Measurements from ENCODE around the gene POMP. TPM values are rescaled to one million over a fixed set of nuclear protein-coding genes. Genes with fewer than 3 reads are reported as not detected.

POMP gene
- total and polyA plus RNA-seq, 2 of the 4 experiments (the other 2 are of a cell fraction): 60.2 to 68.4 TPM

GRCh38 chr13:28631801-28632200 is 27.1 kb upstream of the POMP start:
- H3K79me1 ChIP-seq (ENCODE audit: low read depth in 1 of 2, low read length in 2 of 2): no peaks in the 10 kb centered on the region
- H3K9ac ChIP-seq (ENCODE audit: low read depth, low read length): no peak overlapping the region
- H3K36me3 ChIP-seq (ENCODE audit: control insufficient read depth, insufficient read depth, low read length): no peaks in the 10 kb centered on the region
- intact Hi-C loops (cut with micrococcal nuclease): loop anchor here (10.0 kb wide), 1 partner anchor 647 kb away; the partner anchor contains the start of gene URAD
- H3K9me3 ChIP-seq (ENCODE audit: control insufficient read depth, insufficient read depth, low read length): no peaks in the 10 kb centered on the region
- in situ Hi-C loops (cut with MboI; ENCODE audit: low sequenced_read_pairs): no loop called here
- H2BK20ac ChIP-seq (ENCODE audit: low read depth, low read length): no peak overlapping the region
- no TSS peak for BruUV-seq (replicated peaks)
- peaks cover 2% of the 10 kb centered on the region; the same call in 1 of the 2 replicates for H3K4me1 ChIP-seq (ENCODE audit: control insufficient read depth, insufficient read depth, low read length)
- H3K4ac ChIP-seq (ENCODE audit: low read depth, low read length): no peak overlapping the region
- 0 out of 2 replicates have a peak, but pooled peaks cover 3% of the 10 kb centered on the region for H3K9me1 ChIP-seq (ENCODE audit: insufficient read depth, low read length)
- ATAC-seq (ENCODE audit: low read depth) (no peak), DNase-seq (peak; percentile 43)
- no peak overlapping the region for H2AFZ ChIP-seq (replicated peaks; ENCODE audit: low read length, poor library complexity)
- no peak for TF ChIP-seq RAD21 (IDR thresholded peaks at IDR 0.05; ENCODE audit: low read length)
- no peak for TF ChIP-seq NFE2L2 (IDR thresholded peaks at IDR 0.05; ENCODE audit: low read depth, low read length)
- no peak for TF ChIP-seq CEBPB (IDR thresholded peaks at IDR 0.05; ENCODE audit: low read depth, low read length)
- TF ChIP-seq BHLHE40 (IDR thresholded peaks at IDR 0.05; ENCODE audit: low read depth, low read length): no peak
- no peak for TF ChIP-seq RCOR1 (IDR thresholded peaks at IDR 0.05; ENCODE audit: insufficient replicate concordance, low read length)
- dilution Hi-C loops (cut with HindIII; ENCODE audit: low sequenced_read_pairs, unreplicated experiment): no loop called here
- ChIA-PET CTCF (interaction anchor here (0.5 to 0.6 kb wide), 2 partner anchors 14 to 228 kb away, joined by 3 read pairs; no protein-coding TSS in a partner anchor), POLR2A (ENCODE audit: unreplicated experiment) (no interaction called here)
- no peak overlapping the region for H2BK120ac ChIP-seq (ENCODE audit: low read depth, low read length)
- no peaks in the 10 kb centered on the region for H4K20me1 ChIP-seq (ENCODE audit: insufficient read depth, low read length)
- H3K27me3 ChIP-seq (ENCODE audit: control insufficient read depth, insufficient read depth, low read length): no peaks in the 10 kb centered on the region
- no peak overlapping the region for H2BK5ac ChIP-seq (ENCODE audit: low read depth, low read length, poor library complexity, severe bottlenecking)
- H2BK15ac ChIP-seq (ENCODE audit: low read depth, low read length): no peak overlapping the region
- no peak overlapping the region for H3K4me3 ChIP-seq (ENCODE audit: insufficient read depth, low read depth, low read length)
- no CpG with 5 or more reads among the region's 1 CpG for WGBS, 2 experiments (ENCODE audit: extremely low coverage in 2 of 2, insufficient read length in 1 of 2)
- peak overlapping the region; percentile 43; the same call in 1 of the 2 replicates for H3K14ac ChIP-seq (replicated peaks; ENCODE audit: low read depth, low read length)
- H4K8ac ChIP-seq (ENCODE audit: low read depth in 2 of 2, low read length in 2 of 2): no peak overlapping the region
- H3K56ac ChIP-seq (ENCODE audit: extremely low read depth, insufficient read depth, low read length): no peak overlapping the region
- no peak overlapping the region for H4K5ac ChIP-seq (ENCODE audit: low read depth, low read length)
- H2AK5ac ChIP-seq (ENCODE audit: low read depth, low read length): peak overlapping the region; percentile 27; the same call in 1 of the 2 replicates
- H4K91ac ChIP-seq (ENCODE audit: insufficient read depth, low read depth, low read length): no peak overlapping the region
- H3K18ac ChIP-seq (ENCODE audit: low read depth, low read length): no peak overlapping the region
- H3K23ac ChIP-seq (ENCODE audit: low read depth, low read length): no peak overlapping the region; the same call in 1 of the 2 replicates
- H3K4me2 ChIP-seq (ENCODE audit: low read depth, low read length): no peak overlapping the region
- H2AK9ac ChIP-seq (replicated peaks; ENCODE audit: low read depth, low read length, poor library complexity): no peak overlapping the region
- no peak overlapping the region for H3K27ac ChIP-seq (ENCODE audit: insufficient read depth, low read length)

All from IMR-90 (cell line).